ENCODE results near the gene CACNA1B.

The CACNA1B gene

GRCh38 chr9:137877506-137878122, at the start of gene CACNA1B:
TSS of gene CACNA1B (plus strand) at chr9:137877782. CDS start at chr9:137877934, 152 bp downstream.
- peak; percentile 68 for DNase-seq

GRCh38 chr9:137827908-137828526, 49.6 kb upstream of the CACNA1B start:
- DNase-seq = no peak

GRCh38 chr9:137828527-137829259, 48.9 kb upstream of the CACNA1B start:
- no peak for DNase-seq

GRCh38 chr9:137829260-137829996, 48.2 kb upstream of the CACNA1B start:
- no peak for DNase-seq

GRCh38 chr9:137832191-137832700, 45.3 kb upstream of the CACNA1B start:
- no peak for DNase-seq

- no peak for DNase-seq
Measured at GRCh38 chr9:137832830-137833590, 44.6 kb upstream of the CACNA1B start.

- no peak for DNase-seq
Measured at GRCh38 chr9:137833721-137834613, 43.6 kb upstream of the CACNA1B start.

GRCh38 chr9:137834846-137835546, 42.6 kb upstream of the CACNA1B start:
- no peak for DNase-seq

GRCh38 chr9:137836151-137836830, 41.3 kb upstream of the CACNA1B start:
- no peak for DNase-seq

- DNase-seq = no peak
Measured at GRCh38 chr9:137836831-137837241, 40.7 kb upstream of the CACNA1B start.

GRCh38 chr9:137837345-137838278, 40.0 kb upstream of the CACNA1B start:
- no peak for DNase-seq

GRCh38 chr9:137838576-137838975, 39.0 kb upstream of the CACNA1B start:
- no peak for DNase-seq

- no peak for DNase-seq
Measured at GRCh38 chr9:137843355-137843754, 34.2 kb upstream of the CACNA1B start.

- DNase-seq = no peak
Measured at GRCh38 chr9:137851516-137852267, 25.9 kb upstream of the CACNA1B start.

GRCh38 chr9:137853392-137853995, 24.1 kb upstream of the CACNA1B start:
- no peak for DNase-seq

- DNase-seq = no peak
Measured at GRCh38 chr9:137860361-137860760, 17.2 kb upstream of the CACNA1B start.

- DNase-seq = no peak
Measured at GRCh38 chr9:137865581-137866145, 11.9 kb upstream of the CACNA1B start.
